GM12865 (cell line): ENCODE results near the gene IP6K2.
A peak's percentile ranks its signal among the peaks of the same experiment; 100 is the strongest.

Experiments used
- DNase-seq: peaks from one replicate; pipeline ENCODE4 v3.0.0; 2010; ENCODE audit warnings: low read depth
- H3K4me3 ChIP-seq: 2 replicates; pipeline ENCODE4 v1.5.1; 2011; ENCODE audit warnings: mild to moderate bottlenecking, low read depth, low read length, control low read depth
- CTCF ChIP-seq: IDR thresholded peaks from 2 replicates; pipeline ENCODE4 v1.5.1; 2011; ENCODE audit warnings: low read length, control low read depth, low read depth, inconsistent platforms; ENCODE audit not compliant: insufficient read depth; ENCODE audit errors: missing control alignments

The IP6K2 gene

DNA sequence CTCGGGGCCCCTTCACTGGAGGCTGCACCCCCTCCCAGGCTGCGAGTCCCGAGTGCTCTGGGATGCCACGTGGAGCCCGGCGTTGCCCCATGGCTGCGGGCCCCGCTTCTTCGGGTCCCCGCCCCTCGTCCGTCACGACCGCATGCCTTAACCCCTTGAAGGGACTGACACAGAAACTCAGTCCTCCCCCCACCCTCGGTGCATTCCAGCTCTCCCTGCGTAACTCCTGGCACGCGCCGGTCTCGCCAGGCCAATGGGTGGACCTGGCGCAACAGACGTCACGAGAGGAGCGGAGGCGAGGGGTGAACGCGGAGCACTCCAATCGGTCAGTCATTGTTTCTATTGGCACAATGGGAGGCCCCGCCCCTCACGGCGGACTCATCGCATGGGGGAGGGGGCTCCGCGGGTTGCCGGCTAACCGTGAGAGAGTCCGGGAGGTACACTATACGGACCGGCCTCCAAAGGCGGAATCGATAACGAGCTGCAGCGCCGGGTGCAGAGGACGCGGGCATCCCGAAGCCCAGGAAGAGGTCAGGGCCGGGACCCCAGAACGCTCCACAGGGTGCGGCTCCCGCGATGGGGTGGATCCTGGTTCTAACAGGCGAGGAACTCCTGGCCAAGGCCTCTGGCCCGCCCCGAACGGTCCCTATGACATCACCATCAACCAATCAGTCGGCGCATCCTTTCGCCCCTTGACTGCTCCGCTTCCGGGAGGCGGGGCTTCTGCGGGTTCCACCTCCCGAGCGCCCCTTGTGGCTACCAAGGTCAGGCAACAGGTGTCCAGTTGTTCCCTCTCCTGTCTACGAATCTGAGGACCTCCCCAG is 53.3 kb downstream of the IP6K2 start:
- peak; percentile 98 for DNase-seq
- peak; percentile 89 for TF ChIP-seq CTCF
- peak overlapping the region; percentile 72 for H3K4me3 ChIP-seq

GRCh38 chr3:48662753-48663488 is 54.1 kb downstream of the IP6K2 start, which contains the start of gene CELSR3:
Gene CELSR3, minus strand, starts transcription at chr3:48662886. Its CDS starts 252 bp downstream, at chr3:48662634.
- DNase-seq: peak; percentile 93
- no peak for TF ChIP-seq CTCF
- H3K4me3 ChIP-seq: peak within 1 kb of the TSS; percentile 72

DNA sequence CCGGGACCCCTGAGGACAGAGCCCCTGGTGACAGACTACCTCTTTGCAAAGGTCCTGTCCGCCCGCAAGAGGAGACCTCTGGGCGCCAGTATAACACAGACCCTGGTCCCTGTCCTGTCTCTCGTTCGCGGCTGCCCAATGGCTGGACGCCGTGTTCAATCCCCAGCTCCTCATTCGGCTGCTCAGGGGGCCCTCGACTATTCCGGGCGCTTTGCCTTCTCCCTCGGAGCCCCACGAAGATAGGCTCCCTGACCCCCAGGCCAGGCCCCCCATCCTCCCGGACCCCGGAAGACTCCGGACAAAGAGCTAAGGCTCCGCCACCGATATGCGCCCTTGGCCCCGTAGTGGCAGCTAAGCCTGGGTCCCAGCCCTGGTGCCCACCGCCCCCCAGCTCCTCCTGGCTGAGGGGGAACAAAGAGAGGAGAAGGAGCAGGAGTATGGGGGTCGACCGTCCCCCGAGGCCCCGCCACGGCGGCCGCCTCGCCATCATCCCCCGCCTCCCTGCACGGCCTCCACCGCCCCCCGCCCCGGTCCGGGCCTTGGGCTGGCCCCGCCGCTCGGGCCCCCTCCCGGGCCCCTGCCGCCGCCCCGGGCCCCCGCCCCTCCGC is 54.8 kb downstream of the IP6K2 start:
- DNase-seq: no peak
- TF ChIP-seq CTCF: no peak
- H3K4me3 ChIP-seq: peak overlapping the region; percentile 47

DNA sequence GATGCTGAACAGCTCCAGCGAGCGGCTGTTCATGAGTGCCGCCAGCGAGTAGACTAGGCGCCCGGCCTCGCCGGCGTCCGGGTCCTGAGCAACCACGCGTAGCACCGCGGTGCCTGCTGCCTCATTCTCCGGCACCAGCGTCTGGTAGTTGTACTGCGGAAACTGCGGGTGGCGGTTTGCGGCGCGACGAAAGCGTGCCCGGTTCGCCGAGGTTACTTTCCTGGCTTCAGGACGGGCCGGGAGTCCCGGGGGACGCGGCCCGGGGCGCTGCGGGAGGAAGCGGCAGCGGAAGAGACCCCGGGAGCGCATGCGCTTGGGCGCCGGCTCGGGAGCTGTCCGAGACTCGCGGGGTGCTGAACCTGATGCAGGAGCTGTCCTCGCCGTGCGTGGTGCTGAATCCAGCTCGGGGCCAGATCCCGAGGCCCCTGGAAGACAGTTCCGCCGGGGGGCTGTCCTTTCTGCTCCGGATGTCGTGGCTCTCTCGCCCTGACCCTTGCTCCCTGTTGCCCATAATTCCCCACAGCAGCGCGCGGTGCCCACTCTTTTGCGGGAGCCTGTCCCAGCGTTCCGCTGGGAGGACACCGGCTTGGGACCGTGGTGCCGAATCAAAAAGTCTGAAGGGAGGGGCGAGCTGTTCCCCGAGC is 55.4 kb downstream of the IP6K2 start:
- DNase-seq: peak; percentile 70
- peak overlapping the region; percentile 47; the same call in 1 of the 2 replicates for H3K4me3 ChIP-seq
- no peak for TF ChIP-seq CTCF

GRCh38 chr3:48660800-48661400 is 56.1 kb downstream of the IP6K2 start:
- DNase-seq: no peak
- H3K4me3 ChIP-seq: no peak overlapping the region
- no peak for TF ChIP-seq CTCF

DNA sequence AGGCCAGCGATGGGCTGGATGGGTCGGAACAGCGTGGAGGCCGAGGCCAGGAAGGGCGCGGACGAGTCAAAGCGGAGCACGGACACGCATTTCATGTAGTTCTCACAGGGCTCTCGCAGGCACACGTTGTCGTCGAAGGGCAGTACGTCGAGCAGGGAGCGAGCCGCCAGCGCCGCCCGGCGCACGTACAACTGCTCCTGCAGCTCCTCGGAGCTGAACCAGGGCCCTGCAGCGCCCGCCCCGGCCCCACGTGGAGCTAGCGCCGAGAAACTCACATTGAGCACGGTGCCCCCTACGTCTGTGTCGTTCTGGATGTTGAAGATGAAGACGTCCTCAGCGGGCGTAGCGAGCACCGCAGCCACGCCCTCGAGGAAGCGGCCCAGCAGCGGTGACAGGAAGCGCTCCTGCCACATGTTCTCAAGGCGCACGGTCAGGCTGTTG is 60.2 kb downstream of the IP6K2 start:
- peak; percentile 82 for DNase-seq
- H3K4me3 ChIP-seq: peak overlapping the region; percentile 64
- no peak for TF ChIP-seq CTCF
